ENCODE results near the gene CARS2.

- TF ChIP-seq TAF1 (IDR thresholded peaks at IDR 0.05; ENCODE audit: low read depth, low read length) (no peak), POLR2AphosphoS5 (IDR thresholded peaks at IDR 0.05; ENCODE audit: low read depth, low read length) (no peak)
These were observed 112.3 kb downstream of the CARS2 start for GRCh38 chr13:110593430-110594130.

All from GM12891 (cell line).